Spinal cord (tissue), 10 donors: Measurements from ENCODE around the gene CHST6. TPM values are rescaled to one million over a fixed set of nuclear protein-coding genes. Genes with fewer than 3 reads are reported as not detected.

ENCODE experiments used
- DNase-seq, 6 donors: peaks; one replicate each; pipeline versions ENCODE4 v3.0.0 to v3.0.0-alpha.2; 2013 to 2015; ENCODE audit warnings: low spot score in 6 of 6, low read depth in 4 of 6
- H3K27ac ChIP-seq: one replicate; pipeline ENCODE4 v1.5.1; 2013; ENCODE audit warnings: low read depth, low read length, control low read depth
- H3K27me3 ChIP-seq: one replicate; pipeline ENCODE4 v1.6.1; 2013; ENCODE audit warnings: low read length; ENCODE audit not compliant: control insufficient read depth, insufficient read depth
- H3K36me3 ChIP-seq: one replicate; pipeline ENCODE4 v1.6.1; 2013; ENCODE audit warnings: low read length; ENCODE audit not compliant: control insufficient read depth, insufficient read depth
- H3K4me1 ChIP-seq: one replicate; pipeline ENCODE4 v1.6.1; 2013; ENCODE audit warnings: low read length; ENCODE audit not compliant: control insufficient read depth, insufficient read depth
- H3K4me3 ChIP-seq: one replicate; pipeline ENCODE4 v1.5.1; 2013; ENCODE audit warnings: low read depth, low read length, control low read depth
- H3K9me3 ChIP-seq: one replicate; pipeline ENCODE4 v1.6.1; 2013; ENCODE audit warnings: low read length; ENCODE audit not compliant: control insufficient read depth, insufficient read depth
- WGBS: methylation state at CpG from one replicate; pipeline ENCODE4 v1.1.5; 2013; ENCODE audit warnings: missing lambda C conversion rate; ENCODE audit not compliant: insufficient coverage; 5-methylcytosine and 5-hydroxymethylcytosine counted together
- polyA plus RNA-seq, 2 donors: library from polyadenylated mRNA; unstranded; fragments of 120-200 nt; gene quantifications; one replicate each; pipeline ENCODE4 v1.2.1, GENCODE V29; 2013; ENCODE audit not compliant: insufficient read length in 2 of 2
- total RNA-seq, 2 donors: library from RNA; depleted of rRNA in 1 of 2; stranded (reverse); fragments of 120-200 nt in 1 of 2; fragments of >200 nt in 1 of 2; gene quantifications; one replicate each; pipeline versions ENCODE4 v1.2.3 to v1.2.4, GENCODE V29; 2013 to 2014
- donor health status: healthy.

CHST6 gene
- total and polyA plus RNA-seq, 4 donors, result 5.4 to 12.3 (median 9.7) TPM

GRCh38 chr16:75488322-75488721 lies 6.9 kb downstream of the CHST6 start:
- WGBS, result no CpG with 5 or more reads among the region's 2 CpGs
- DNase-seq, result no peak

GRCh38 chr16:75486676-75487313 lies 8.4 kb downstream of the CHST6 start:
- H3K4me3 ChIP-seq, result no peak overlapping the region
- peaks cover 2% of the 10 kb centered on the region for H3K4me1 ChIP-seq
- H3K36me3 ChIP-seq, result peaks cover 10% of the 10 kb centered on the region
- no peaks in the 10 kb centered on the region for H3K9me3 ChIP-seq
- DNase-seq, result no peak
- no peak overlapping the region for H3K27ac ChIP-seq
- no CpG with 5 or more reads among the region's 2 CpGs for WGBS
- H3K27me3 ChIP-seq, result no peaks in the 10 kb centered on the region

More at GRCh38 chr16:75488322-75488721, 6.9 kb downstream of the CHST6 start:
- Histone ChIP-seq H3K27ac (no peak overlapping the region), H3K4me3 (no peak overlapping the region), H3K9me3 (no peaks in the 10 kb centered on the region), H3K27me3 (no peaks in the 10 kb centered on the region), H3K36me3 (peaks cover 10% of the 10 kb centered on the region), H3K4me1 (peaks cover 11% of the 10 kb centered on the region)

- no peak for DNase-seq
- whole genome bisulfite sequencing, result 86% methylated on average over 9 of the region's 9 CpGs
- Histone ChIP-seq H3K4me1 (no peaks in the 10 kb centered on the region), H3K4me3 (no peak overlapping the region), H3K27me3 (no peaks in the 10 kb centered on the region), H3K9me3 (no peaks in the 10 kb centered on the region), H3K36me3 (peaks cover 12% of the 10 kb centered on the region), H3K27ac (no peak overlapping the region)
Observed at GRCh38 chr16:75486014-75486675, 9.1 kb downstream of the CHST6 start.

- no peaks in the 10 kb centered on the region for H3K27me3 ChIP-seq
- no peaks in the 10 kb centered on the region for H3K4me1 ChIP-seq
- H3K9me3 ChIP-seq, result no peaks in the 10 kb centered on the region
- no peak overlapping the region for H3K27ac ChIP-seq
- no peak overlapping the region for H3K4me3 ChIP-seq
- no peak for DNase-seq
- peaks cover 15% of the 10 kb centered on the region for H3K36me3 ChIP-seq
- 88% methylated on average over 6 of the region's 7 CpGs for WGBS
Observed at GRCh38 chr16:75485230-75486013, 9.8 kb downstream of the CHST6 start.

- 96% methylated on average over 2 of the region's 2 CpGs for WGBS
- H3K27ac ChIP-seq, result no peak overlapping the region
Observed at GRCh38 chr16:75483222-75483621, 12.0 kb downstream of the CHST6 start.

GRCh38 chr16:75482434-75483205 lies 12.6 kb downstream of the CHST6 start:
- H3K4me1 ChIP-seq, result no peaks in the 10 kb centered on the region
- peaks cover 31% of the 10 kb centered on the region for H3K36me3 ChIP-seq
- no peaks in the 10 kb centered on the region for H3K9me3 ChIP-seq
- no peak overlapping the region for H3K4me3 ChIP-seq
- no peak for DNase-seq
- no peaks in the 10 kb centered on the region for H3K27me3 ChIP-seq
- no peak overlapping the region for H3K27ac ChIP-seq
- 79% methylated on average over 12 of the region's 14 CpGs for WGBS

More at GRCh38 chr16:75483222-75483621, 12.0 kb downstream of the CHST6 start:
- no peaks in the 10 kb centered on the region for H3K9me3 ChIP-seq
- DNase-seq, result no peak
- peaks cover 27% of the 10 kb centered on the region for H3K36me3 ChIP-seq
- H3K4me3 ChIP-seq, result no peak overlapping the region
- no peaks in the 10 kb centered on the region for H3K27me3 ChIP-seq
- no peaks in the 10 kb centered on the region for H3K4me1 ChIP-seq

- peaks cover 32% of the 10 kb centered on the region for H3K36me3 ChIP-seq
- no peaks in the 10 kb centered on the region for H3K9me3 ChIP-seq
- H3K27ac ChIP-seq, result no peak overlapping the region
- no peak for DNase-seq
- no peaks in the 10 kb centered on the region for H3K27me3 ChIP-seq
- no peak overlapping the region for H3K4me3 ChIP-seq
- 81% methylated on average over 7 of the region's 7 CpGs for WGBS
- H3K4me1 ChIP-seq, result no peaks in the 10 kb centered on the region
Observed at GRCh38 chr16:75481475-75481874, 13.8 kb downstream of the CHST6 start.

- 95% methylated on average over 45 of the region's 47 CpGs for WGBS
- no peak overlapping the region for H3K4me3 ChIP-seq
- no peaks in the 10 kb centered on the region for H3K27me3 ChIP-seq
- H3K27ac ChIP-seq, result no peak overlapping the region
- no peaks in the 10 kb centered on the region for H3K4me1 ChIP-seq
- no peaks in the 10 kb centered on the region for H3K9me3 ChIP-seq
- H3K36me3 ChIP-seq, result peaks cover 29% of the 10 kb centered on the region
- no peak for DNase-seq
Observed at GRCh38 chr16:75479421-75479990, 15.7 kb downstream of the CHST6 start.
